Natural killer cell (primary cell): ENCODE results near the gene PEX14. TPM values are rescaled to one million over a fixed set of nuclear protein-coding genes. Genes with fewer than 3 reads are reported as not detected.

Experiments
- ATAC-seq, 3 donors: fragments of 150-1000 bp in 2 of 3; fragments of 200-7000 bp in 1 of 3; cut with Tn5 transposase; 1 replicate in 1 of 3; 2 replicates in 2 of 3; pipeline ENCODE4 v1.10.0; 2021; ENCODE audit warnings: mild to moderate bottlenecking in 2 of 3, moderate library complexity in 2 of 3
- DNase-seq, 2 donors: peaks; one replicate each; pipeline versions ENCODE4 v3.0.0 to v3.0.0-alpha.2; 2013 to 2021; ENCODE audit warnings: mixed read lengths in 1 of 2
- H3K27ac ChIP-seq: one replicate; pipeline ENCODE4 v1.5.1; 2013; ENCODE audit warnings: mild to moderate bottlenecking, low read length
- H3K27me3 ChIP-seq: one replicate; pipeline ENCODE4 v1.6.1; 2013; ENCODE audit warnings: low read length; ENCODE audit not compliant: control insufficient read depth, insufficient read depth
- H3K36me3 ChIP-seq: one replicate; pipeline ENCODE4 v1.6.1; 2013; ENCODE audit warnings: low read length; ENCODE audit not compliant: control insufficient read depth, insufficient read depth
- H3K4me1 ChIP-seq: one replicate; pipeline ENCODE4 v1.6.1; 2013; ENCODE audit warnings: low read length; ENCODE audit not compliant: control insufficient read depth, insufficient read depth
- H3K4me3 ChIP-seq: one replicate; pipeline ENCODE4 v1.5.1; 2013; ENCODE audit warnings: low read length
- H3K9me3 ChIP-seq: one replicate; pipeline ENCODE4 v1.6.1; 2013; ENCODE audit warnings: low read length; ENCODE audit not compliant: control insufficient read depth, insufficient read depth
- H3K27ac Mint-ChIP-seq, 2 donors: one replicate each; pipeline ENCODE4 v1.8.0; 2022; ENCODE audit warnings: mild to moderate bottlenecking in 2 of 2, mixed read lengths in 2 of 2, moderate library complexity in 1 of 2
- H3K27me3 Mint-ChIP-seq, 2 donors: one replicate each; pipeline ENCODE4 v1.8.0; 2022; ENCODE audit warnings: low read depth in 2 of 2, mixed read lengths in 2 of 2
- H3K36me3 Mint-ChIP-seq: one replicate; pipeline ENCODE4 v1.8.0; 2022; ENCODE audit warnings: mixed read lengths
- H3K4me1 Mint-ChIP-seq, 2 donors: one replicate each; pipeline ENCODE4 v1.8.0; 2022; ENCODE audit warnings: mixed read lengths in 2 of 2
- H3K4me3 Mint-ChIP-seq: one replicate; pipeline ENCODE4 v1.8.0; 2022; ENCODE audit warnings: mild to moderate bottlenecking, moderate library complexity, mixed read lengths
- H3K9me3 Mint-ChIP-seq, 2 donors: one replicate each; pipeline ENCODE4 v1.8.0; 2022; ENCODE audit warnings: mixed read lengths in 2 of 2
- WGBS: methylation state at CpG from one replicate; pipeline ENCODE4 v1.1.7; 2013; ENCODE audit warnings: missing lambda C conversion rate; ENCODE audit not compliant: insufficient coverage; 5-methylcytosine and 5-hydroxymethylcytosine counted together
- intact Hi-C: fragments of 100-400 bp; cut with micrococcal nuclease; formaldehyde crosslinking; loops from one replicate; pipeline ENCODE4 v1.14.2; 2022
- total RNA-seq, 4 donors: library from RNA; stranded (reverse); fragments of 120-200 nt in 1 of 4; gene quantifications; one replicate each; pipeline versions ENCODE4 v1.2.3 to v1.2.4, GENCODE V29; 2013 to 2022
- TF ChIP-seq, protein P1 (sequence below): fragments of 200-600 bp; IDR thresholded peaks from one replicate; pipeline ENCODE4 v1.8.0; 2022; ENCODE audit warnings: antibody characterized with exemption

PEX14 gene
- total RNA-seq, 3 donors from 2014 or later (not counting 1 experiment from before 2014, with no cell fraction given): 21.4 to 27.3 (median 24.1) TPM

DNA sequence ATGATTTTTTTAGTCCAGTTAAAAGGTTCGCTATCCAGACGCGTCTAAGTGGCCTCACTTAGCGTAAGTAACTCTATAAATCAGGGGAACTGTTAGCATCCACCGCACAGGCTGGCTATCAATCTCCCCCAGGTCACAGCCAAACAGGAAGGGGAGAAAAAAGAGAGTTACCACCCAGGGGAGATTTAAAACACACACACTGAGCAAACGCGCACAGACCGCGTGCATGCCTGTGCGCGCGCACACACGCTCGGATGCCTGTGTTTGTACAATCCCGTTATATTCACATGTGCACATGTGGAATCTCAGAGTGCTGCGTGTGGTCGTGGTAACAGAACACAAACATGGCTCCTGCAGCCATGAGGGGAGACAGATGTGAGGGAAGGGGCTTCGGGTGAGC lies 196.3 kb downstream of the PEX14 start:
- no peaks in the 10 kb centered on the region for H3K27me3 Mint-ChIP-seq
- H3K4me3 Mint-ChIP-seq: no peak overlapping the region
- TF ChIP-seq, protein P1, sequence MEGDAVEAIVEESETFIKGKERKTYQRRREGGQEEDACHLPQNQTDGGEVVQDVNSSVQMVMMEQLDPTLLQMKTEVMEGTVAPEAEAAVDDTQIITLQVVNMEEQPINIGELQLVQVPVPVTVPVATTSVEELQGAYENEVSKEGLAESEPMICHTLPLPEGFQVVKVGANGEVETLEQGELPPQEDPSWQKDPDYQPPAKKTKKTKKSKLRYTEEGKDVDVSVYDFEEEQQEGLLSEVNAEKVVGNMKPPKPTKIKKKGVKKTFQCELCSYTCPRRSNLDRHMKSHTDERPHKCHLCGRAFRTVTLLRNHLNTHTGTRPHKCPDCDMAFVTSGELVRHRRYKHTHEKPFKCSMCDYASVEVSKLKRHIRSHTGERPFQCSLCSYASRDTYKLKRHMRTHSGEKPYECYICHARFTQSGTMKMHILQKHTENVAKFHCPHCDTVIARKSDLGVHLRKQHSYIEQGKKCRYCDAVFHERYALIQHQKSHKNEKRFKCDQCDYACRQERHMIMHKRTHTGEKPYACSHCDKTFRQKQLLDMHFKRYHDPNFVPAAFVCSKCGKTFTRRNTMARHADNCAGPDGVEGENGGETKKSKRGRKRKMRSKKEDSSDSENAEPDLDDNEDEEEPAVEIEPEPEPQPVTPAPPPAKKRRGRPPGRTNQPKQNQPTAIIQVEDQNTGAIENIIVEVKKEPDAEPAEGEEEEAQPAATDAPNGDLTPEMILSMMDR: no peak
- H3K9me3 Mint-ChIP-seq: no peaks in the 10 kb centered on the region
- peak in 1 of 3 donors; percentile 13 for ATAC-seq
- intact Hi-C loops: no loop called here
- Histone ChIP-seq H3K4me3 (no peak overlapping the region), H3K36me3 (no peaks in the 10 kb centered on the region), H3K9me3 (no peaks in the 10 kb centered on the region), H3K27ac (no peak overlapping the region), H3K4me1 (peaks cover 8% of the 10 kb centered on the region), H3K27me3 (no peaks in the 10 kb centered on the region)
- peaks cover 17 to 25% of the 10 kb centered on the region in 2 donors for H3K4me1 Mint-ChIP-seq
- peak overlapping the region in 1 of 2 donors; percentile 62 for H3K27ac Mint-ChIP-seq
- DNase-seq: no peak
- 39% methylated on average over 18 of the region's 18 CpGs for WGBS
- no peaks in the 10 kb centered on the region for H3K36me3 Mint-ChIP-seq

DNA sequence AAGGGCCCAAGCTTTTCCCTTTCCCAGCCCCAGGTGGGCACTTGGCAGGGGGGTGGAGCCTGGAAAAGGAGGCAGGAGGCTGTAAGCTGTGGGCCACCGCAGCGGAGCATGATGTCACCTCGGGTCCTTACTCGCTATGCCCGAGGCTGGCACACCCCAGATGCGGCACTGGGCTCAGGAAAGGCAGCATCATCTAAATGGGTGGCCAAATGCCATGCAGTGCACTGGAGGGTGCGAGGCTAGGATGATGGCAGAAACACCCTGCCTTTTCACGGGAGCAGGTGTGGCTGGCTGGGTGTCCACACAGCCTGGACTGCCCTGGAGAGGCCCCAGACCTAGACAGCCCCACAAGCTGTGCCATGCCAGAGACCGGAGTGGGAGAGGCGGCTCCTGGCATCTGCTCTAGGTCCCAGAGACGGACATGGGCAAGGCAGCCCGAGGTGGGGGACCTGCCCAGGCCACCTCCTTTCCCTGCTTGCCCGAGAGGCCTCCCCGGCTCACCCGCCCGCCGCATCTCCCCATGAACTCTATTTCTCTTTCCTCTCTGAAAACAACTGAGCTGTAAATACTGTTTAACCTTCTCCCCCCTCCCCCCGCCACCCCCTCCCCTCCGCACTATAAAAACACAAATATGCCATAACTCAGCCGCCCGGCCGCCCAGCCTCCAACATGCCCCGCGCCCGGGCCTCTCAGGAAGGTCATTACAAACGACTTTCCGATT lies 197.0 kb downstream of the PEX14 start:
- TF ChIP-seq, protein P1: no peak
- DNase-seq: no peak
- intact Hi-C loops: no loop called here
- H3K4me3 Mint-ChIP-seq: no peak overlapping the region
- peak overlapping the region in 1 of 2 donors; percentile 62 for H3K27ac Mint-ChIP-seq
- Histone ChIP-seq H3K36me3 (no peaks in the 10 kb centered on the region), H3K27me3 (no peaks in the 10 kb centered on the region), H3K4me1 (peaks cover 8% of the 10 kb centered on the region), H3K4me3 (no peak overlapping the region), H3K9me3 (no peaks in the 10 kb centered on the region), H3K27ac (no peak overlapping the region)
- H3K9me3 Mint-ChIP-seq: no peaks in the 10 kb centered on the region
- no peaks in the 10 kb centered on the region for H3K36me3 Mint-ChIP-seq
- ATAC-seq: peak in 1 of 3 donors; percentile 16
- H3K4me1 Mint-ChIP-seq: peaks cover 24 to 28% of the 10 kb centered on the region in 2 donors
- WGBS: 87% methylated on average over 25 of the region's 27 CpGs
- H3K27me3 Mint-ChIP-seq: no peaks in the 10 kb centered on the region

DNA sequence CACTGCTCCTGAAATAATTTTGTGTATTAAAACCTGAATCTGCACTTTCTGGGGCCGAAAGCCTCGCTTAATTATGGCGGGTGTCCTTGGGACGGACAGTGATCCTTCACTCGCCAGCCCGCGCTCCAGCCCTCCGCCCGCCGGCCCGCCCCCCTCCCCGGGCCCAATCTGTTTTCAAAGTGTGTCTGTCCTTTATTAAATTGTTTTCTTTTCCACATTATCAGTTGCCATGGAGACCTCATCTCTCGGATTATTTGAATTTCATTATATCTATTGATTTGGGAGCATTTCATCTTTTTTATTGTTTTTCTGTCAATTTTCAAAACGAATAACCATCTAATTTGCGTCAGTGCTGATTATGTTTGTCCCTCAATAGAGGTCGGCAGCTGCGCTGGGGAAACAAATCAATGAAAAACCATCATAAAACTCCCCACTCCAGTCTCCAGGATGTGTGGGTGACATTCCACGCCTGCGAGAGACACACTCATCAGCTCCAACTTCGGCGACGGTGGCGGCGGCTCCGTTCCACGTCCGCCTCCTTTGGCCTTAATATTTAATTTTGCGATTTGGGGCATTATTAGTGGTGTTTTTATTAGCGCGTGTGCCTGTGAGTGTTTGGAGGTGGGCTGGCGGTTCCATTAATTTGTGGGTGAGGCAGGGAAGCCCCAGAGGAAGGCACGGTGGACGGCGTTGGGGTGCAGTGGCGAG lies 197.7 kb downstream of the PEX14 start:
- H3K9me3 Mint-ChIP-seq: no peaks in the 10 kb centered on the region
- no peaks in the 10 kb centered on the region for H3K27me3 Mint-ChIP-seq
- peaks cover 24 to 35% of the 10 kb centered on the region in 2 donors for H3K4me1 Mint-ChIP-seq
- no peak overlapping the region for H3K4me3 Mint-ChIP-seq
- Histone ChIP-seq H3K4me1 (peaks cover 8% of the 10 kb centered on the region), H3K36me3 (no peaks in the 10 kb centered on the region), H3K4me3 (no peak overlapping the region), H3K27ac (no peak overlapping the region), H3K27me3 (no peaks in the 10 kb centered on the region), H3K9me3 (no peaks in the 10 kb centered on the region)
- TF ChIP-seq, protein P1: no peak
- DNase-seq (no peak), ATAC-seq (no peak)
- intact Hi-C loops: no loop called here
- 95% methylated on average over 34 of the region's 35 CpGs for WGBS
- peak overlapping the region; percentile 11 to 62 for H3K27ac Mint-ChIP-seq
- H3K36me3 Mint-ChIP-seq: no peaks in the 10 kb centered on the region
